GM19467 (cell line): ENCODE measurements around the gene NINJ1.

Source experiments
- ATAC-seq: cut with Tn5 transposase; IDR thresholded peaks from one replicate; pipeline ENCODE4 v1.9.1; 2021; ENCODE audit warnings: mild to moderate bottlenecking, moderate library complexity; ENCODE audit not compliant: unreplicated experiment

NINJ1 gene

GRCh38 chr9:93133681-93134014 is 403 bp downstream of the NINJ1 start:
- peak; percentile 49 for ATAC-seq

- ATAC-seq = no peak
Measured at GRCh38 chr9:93132946-93133680, 938 bp downstream of the NINJ1 start.

- ATAC-seq = no peak
Measured at GRCh38 chr9:93132287-93132927, 1.6 kb downstream of the NINJ1 start.

DNA sequence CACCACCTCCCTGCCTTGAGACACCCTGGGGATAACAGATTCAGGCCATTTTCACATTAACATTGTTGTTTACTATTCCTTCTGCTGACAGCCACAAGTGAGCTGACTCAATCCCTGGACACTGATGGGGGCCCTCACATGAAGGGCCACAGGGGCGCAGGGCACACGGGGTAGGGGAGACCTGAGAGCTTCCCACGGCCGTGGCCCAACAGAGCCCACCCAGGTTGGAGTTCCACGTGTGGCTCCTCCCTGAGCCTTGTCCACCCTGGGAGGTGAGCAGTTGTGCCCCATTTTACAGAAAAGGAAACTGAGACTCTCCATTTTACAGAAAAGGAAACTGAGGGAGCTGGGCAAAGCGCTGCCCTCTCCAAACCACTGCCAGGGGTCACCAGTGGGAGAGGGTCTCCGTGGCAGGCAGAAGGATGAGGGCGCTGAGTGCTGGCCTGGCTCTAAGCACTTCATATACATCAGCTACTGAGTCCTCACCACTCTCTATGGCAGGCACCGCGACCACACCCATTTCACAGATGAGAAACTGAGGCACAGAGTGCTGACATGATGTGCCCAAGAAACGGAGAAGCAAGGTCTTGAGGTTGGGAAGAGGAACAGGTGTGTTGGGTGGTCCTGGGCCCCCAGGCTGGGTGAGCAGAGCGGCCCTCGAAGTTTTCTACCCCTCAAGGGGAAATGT is 2.3 kb downstream of the NINJ1 start:
- no peak for ATAC-seq

- ATAC-seq = no peak
Measured at GRCh38 chr9:93130861-93131481, 3.1 kb downstream of the NINJ1 start.

DNA sequence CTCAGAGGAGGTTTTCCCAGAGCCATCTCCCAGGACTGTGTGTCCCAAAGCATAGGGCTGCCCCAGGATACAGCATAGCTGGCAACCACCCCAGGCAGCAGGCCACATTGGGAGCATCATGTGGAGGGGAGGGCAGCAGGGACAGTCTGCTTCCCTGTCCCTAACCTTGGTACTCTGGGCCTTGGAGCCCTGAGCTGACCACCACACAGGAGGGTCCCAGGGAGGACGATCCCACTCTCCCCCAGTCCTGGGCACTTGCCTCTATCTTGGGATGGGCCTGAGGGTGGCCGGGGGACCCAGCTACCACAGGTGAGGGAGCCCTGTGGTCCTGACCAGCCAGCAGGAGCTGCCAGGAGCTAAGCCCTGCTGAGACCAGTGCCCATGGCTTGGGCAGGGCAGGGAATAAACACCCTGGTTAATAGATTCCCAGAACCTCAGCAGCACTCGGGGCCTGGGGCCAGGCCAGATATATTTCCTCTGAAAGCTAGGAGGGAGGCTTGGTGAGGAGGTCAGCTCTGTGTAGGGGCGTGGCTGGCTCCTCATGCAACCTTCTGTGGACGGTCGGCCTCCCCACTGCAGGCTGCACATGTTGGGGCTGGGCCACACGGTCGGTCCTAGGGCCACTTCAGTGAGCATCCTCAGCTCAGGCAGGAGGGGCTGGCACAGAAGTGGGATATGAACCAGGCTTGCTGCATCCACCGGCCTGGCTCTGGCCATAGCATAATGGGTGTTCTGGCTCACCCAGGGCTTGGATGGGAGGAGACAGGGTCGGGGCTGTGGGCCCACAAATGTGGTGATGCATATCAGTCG is 4.2 kb downstream of the NINJ1 start:
- no peak for ATAC-seq

GRCh38 chr9:93129286-93129685 is 4.8 kb downstream of the NINJ1 start:
- ATAC-seq = no peak

DNA sequence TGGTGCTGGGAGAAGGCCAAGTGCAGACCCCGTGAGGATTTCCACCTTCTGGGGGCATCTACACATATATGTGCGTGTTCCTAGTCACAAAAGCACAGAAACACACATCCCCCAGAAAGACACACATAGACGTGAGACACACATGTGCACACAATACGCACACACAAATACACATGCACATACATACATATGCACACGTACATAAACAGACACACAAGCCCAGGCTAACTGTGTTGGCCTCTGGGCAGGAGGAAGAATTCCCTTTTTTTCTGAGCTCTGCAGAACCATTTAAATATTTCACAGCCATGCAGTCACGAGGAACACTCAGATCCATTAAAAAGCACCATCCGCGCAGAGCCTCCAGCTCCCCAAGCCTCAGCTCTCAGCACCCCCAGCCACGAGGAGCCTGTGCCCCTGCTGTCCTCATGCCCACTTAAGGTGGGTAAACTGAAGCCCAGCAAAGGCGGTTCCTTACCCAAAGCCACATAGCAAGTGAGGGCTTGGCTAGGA is 5.3 kb downstream of the NINJ1 start:
- no peak for ATAC-seq

DNA sequence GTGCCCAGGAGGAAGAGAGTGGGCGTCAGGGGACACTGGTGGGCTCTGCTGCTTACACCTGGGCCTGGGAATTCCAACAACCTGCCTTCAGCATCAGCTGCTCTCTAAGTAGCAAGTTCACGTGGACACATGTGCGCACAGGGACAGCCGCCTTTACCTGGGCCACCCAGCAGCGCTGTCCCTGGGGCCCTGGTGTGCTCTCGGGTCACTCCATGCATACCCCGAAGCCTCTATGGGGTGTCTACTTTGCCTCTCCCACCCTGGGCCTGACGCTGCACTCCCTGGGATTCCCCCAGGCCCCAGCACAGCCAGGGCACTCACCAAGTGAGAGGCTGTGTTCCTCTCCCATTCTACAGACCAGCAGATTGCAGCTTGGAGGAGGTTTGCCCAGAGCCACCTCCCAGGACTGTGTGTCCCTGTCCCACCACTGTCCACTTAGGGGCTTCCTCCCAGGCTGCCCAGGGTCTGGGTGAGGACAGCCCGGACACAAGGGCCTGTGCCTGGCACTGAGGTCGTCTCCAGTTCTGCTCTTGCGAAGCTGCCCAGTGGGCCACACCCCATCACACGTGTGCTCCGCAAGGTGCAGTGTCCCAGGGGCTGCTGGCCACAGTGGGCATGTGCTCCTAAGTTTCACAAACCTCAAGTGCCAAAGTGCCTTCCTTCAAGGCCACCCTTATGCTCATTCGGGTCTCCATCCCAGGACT is 5.9 kb downstream of the NINJ1 start:
- ATAC-seq = no peak

DNA sequence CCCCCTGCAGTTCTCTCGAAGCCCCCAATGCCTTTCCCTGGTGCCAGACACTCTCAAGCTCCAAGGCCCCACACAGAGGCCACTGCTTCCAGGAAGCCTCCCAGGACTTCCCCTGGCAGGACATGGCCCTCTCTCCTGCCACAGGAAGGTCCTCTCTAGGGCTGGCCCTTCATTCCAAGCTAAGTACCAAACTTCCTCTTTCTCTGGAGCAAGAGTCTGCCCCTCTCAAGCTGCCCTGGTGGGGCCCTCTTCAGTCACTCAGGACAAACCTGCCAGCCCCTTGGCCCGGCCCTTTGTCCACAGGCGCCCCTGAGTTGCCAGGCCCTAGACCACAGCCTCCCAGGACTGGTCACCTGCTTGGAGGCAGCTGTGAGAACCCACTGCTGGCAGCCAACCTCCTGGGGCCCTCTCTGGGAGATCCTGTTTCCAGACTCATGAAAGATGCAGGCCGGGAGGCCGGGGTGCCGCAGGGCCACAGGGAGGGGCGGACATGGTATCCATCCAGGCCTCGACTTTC is 6.6 kb downstream of the NINJ1 start:
- ATAC-seq = no peak

DNA sequence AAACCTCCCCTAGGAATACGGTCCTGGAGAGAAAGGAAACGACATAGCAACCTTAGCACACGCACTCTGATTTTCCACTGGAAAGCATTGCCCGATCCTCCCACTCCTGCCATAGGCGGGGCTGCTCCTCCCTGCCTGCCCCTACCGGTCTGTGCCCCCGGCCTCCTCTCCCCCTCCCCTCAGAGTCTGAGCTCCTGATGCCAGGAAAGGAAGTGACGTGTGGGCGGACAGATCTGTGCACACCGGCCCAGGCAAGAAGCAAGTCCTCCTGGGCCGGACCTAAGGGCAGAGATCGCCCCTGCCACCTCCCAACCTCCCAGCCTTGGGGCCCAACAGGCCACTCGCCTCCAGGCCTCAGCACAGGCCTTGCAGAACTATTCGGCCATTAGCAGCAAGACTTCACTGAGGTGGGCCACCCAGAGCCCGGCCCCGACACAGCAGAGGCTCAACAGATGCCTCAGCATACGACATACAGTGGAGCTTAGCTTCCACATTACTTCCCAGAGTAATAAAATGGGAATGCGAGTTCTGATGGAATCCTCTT is 7.2 kb downstream of the NINJ1 start:
- ATAC-seq = no peak

GRCh38 chr9:93126151-93126781 is 7.8 kb downstream of the NINJ1 start:
- no peak for ATAC-seq

GRCh38 chr9:93125331-93125894 is 8.6 kb downstream of the NINJ1 start:
- ATAC-seq = no peak

- no peak for ATAC-seq
Measured at GRCh38 chr9:93124793-93125192, 9.3 kb downstream of the NINJ1 start.

GRCh38 chr9:93123561-93124283 is 10.3 kb downstream of the NINJ1 start:
- ATAC-seq = no peak

- no peak for ATAC-seq
Measured at GRCh38 chr9:93122721-93123221, 11.3 kb downstream of the NINJ1 start.

DNA sequence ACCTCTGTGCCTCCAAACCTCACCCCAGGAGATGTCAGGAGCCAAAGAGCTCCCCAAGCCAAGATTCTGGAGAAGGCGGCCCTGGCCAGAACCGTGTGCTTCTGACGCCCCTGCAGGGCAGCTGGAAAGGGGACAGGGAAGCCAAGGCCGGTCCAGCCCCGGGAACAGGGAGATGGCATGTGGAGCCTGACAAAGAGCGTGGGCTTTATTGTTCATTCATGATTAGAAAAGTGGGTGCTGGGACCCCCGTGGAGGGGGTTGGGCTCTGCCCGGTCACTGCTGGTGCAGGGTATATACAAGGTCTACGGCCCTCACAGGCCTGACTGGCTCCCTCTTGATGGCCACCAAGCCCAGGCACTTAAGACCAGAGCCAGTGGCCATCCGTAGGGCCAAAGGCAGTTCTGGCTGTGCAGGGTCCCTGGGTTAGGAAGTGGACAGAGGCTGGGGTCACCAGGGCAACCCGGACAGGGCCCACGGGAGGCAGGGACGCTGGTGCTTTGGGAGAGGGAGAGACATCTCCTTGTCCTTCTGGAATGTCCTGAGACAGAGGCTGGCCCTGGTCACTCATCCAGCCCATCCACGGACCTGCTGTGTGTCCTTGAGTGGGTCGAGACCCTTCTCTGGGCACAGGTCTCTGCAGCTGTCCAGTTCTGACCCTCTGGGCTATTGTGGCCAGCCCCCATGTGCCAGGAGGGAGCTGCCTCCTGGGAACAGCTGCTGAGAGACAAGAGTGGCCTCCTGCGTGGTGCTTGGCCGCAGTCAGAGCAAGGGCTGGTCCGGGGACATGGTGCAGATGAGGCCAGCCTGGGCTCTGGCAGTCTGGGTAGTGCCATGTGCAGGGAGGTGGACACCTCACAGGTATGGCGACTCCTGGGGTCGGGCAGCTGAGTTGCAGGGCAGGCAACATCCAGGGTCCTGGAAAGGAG is 12.5 kb downstream of the NINJ1 start:
- ATAC-seq = no peak
